ENCODE results near the gene VIPR2. TPM values are rescaled to one million over a fixed set of nuclear protein-coding genes. Genes with fewer than 3 reads are reported as not detected.

Gene VIPR2
- total RNA-seq, 1 donor from 2014 or later = not detected

DNA sequence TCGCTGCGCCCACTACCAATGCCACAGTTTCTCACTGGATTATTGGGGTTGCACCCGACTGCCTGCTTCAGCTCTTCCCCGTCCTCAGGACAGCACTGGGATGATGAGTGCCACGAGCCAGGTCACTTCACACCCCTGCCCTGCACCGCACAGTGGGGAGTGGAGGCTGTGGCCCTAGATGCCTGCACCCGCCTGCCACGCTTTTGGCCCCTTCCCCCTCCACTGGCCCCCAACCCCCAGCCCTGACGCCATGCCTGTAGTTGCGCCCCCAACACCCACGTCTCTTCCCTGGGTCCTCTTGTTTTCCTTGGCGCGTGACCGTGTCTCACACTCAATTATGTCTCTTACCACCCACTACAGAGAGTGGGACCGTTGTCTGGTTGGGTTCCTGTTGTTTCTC lies 134.3 kb downstream of the VIPR2 start:
- ATAC-seq (ENCODE audit: low read depth) = no peak

DNA sequence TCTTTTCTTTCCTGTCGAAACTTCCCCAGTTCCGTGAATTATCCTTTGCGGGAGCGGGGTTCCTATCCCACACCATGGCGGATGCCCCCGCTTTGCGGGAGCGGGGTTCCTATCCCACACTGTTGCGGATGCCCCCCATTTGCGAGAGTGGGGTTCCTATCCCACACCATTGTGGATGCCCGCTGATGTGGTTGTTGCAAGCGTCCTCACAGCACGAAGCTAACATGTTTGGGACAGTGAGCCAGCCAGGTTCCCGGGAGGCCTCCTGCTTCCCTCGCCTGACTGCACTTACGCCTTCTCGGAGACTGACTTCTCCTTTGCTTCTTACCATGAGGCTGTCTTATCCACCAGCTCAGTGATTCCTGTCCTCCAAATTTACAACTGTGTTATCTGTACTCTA lies 134.7 kb downstream of the VIPR2 start:
- DNase-seq = no peak
- Mint-ChIP-seq H3K9me3 (no peaks in the 10 kb centered on the region), H3K4me3 (no peak overlapping the region), H3K36me3 (ENCODE audit: low read depth) (no peaks in the 10 kb centered on the region), H3K27me3 (no peaks in the 10 kb centered on the region), H3K4me1 (no peaks in the 10 kb centered on the region), H3K27ac (no peak overlapping the region)
- CTCF ChIA-PET = no interaction called here
- TF ChIP-seq, protein P1, sequence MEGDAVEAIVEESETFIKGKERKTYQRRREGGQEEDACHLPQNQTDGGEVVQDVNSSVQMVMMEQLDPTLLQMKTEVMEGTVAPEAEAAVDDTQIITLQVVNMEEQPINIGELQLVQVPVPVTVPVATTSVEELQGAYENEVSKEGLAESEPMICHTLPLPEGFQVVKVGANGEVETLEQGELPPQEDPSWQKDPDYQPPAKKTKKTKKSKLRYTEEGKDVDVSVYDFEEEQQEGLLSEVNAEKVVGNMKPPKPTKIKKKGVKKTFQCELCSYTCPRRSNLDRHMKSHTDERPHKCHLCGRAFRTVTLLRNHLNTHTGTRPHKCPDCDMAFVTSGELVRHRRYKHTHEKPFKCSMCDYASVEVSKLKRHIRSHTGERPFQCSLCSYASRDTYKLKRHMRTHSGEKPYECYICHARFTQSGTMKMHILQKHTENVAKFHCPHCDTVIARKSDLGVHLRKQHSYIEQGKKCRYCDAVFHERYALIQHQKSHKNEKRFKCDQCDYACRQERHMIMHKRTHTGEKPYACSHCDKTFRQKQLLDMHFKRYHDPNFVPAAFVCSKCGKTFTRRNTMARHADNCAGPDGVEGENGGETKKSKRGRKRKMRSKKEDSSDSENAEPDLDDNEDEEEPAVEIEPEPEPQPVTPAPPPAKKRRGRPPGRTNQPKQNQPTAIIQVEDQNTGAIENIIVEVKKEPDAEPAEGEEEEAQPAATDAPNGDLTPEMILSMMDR (IDR thresholded peaks at IDR 0.05) = no peak
- POLR2A ChIA-PET = no interaction called here
- ATAC-seq (ENCODE audit: low read depth) = no peak
- intact Hi-C loops (cut with micrococcal nuclease) = no loop called here

More for the DNA sequence above, 134.3 kb downstream of the VIPR2 start:
- Mint-ChIP-seq H3K4me1 (no peaks in the 10 kb centered on the region), H3K4me3 (no peak overlapping the region), H3K27me3 (no peaks in the 10 kb centered on the region), H3K36me3 (ENCODE audit: low read depth) (no peaks in the 10 kb centered on the region), H3K9me3 (no peaks in the 10 kb centered on the region), H3K27ac (no peak overlapping the region)
- ChIA-PET POLR2A (no interaction called here), CTCF (no interaction called here)
- DNase-seq = no peak
- TF ChIP-seq, protein P1 (IDR thresholded peaks at IDR 0.05) = no peak
- intact Hi-C loops (cut with micrococcal nuclease) = no loop called here

- no peak overlapping the region for H3K4me3 Mint-ChIP-seq
Measured at GRCh38 chr7:159008417-159008816, 136.2 kb downstream of the VIPR2 start.

DNA sequence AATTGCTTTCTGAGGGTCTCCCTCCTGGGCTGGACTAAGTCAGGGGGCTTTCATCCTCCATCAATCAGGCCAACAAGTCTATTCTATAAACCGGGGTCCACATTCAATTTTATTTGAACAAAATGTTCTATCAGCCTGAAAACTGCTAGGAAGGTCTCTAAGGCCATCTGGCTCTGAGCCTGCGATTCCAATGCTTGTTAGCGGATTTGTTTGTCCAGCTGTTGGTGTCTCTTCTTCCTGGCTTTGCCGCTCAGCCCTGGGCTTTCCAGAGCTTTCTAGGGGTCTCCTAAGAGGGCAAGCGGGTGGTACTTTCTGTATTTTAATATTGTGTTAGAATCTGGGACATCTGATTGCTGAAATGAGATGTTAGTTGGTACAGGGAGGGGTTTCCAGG lies 136.7 kb downstream of the VIPR2 start:
- ATAC-seq (ENCODE audit: low read depth) (no peak), DNase-seq (no peak)
- intact Hi-C loops (cut with micrococcal nuclease) = no loop called here
- no peaks in the 10 kb centered on the region for H3K27me3 Mint-ChIP-seq
- H3K27ac Mint-ChIP-seq = no peak overlapping the region
- CTCF ChIA-PET = no interaction called here
- TF ChIP-seq, protein P1 (IDR thresholded peaks at IDR 0.05) = no peak
- H3K9me3 Mint-ChIP-seq = no peaks in the 10 kb centered on the region
- H3K4me3 Mint-ChIP-seq = no peak overlapping the region
- POLR2A ChIA-PET = no interaction called here
- no peaks in the 10 kb centered on the region for H3K4me1 Mint-ChIP-seq
- no peaks in the 10 kb centered on the region for H3K36me3 Mint-ChIP-seq (ENCODE audit: low read depth)

More at GRCh38 chr7:159008417-159008816, 136.2 kb downstream of the VIPR2 start:
- no peak overlapping the region for H3K27ac Mint-ChIP-seq
- ATAC-seq (ENCODE audit: low read depth) (no peak), DNase-seq (no peak)
- H3K4me1 Mint-ChIP-seq = no peaks in the 10 kb centered on the region
- intact Hi-C loops (cut with micrococcal nuclease) = no loop called here
- H3K36me3 Mint-ChIP-seq (ENCODE audit: low read depth) = no peaks in the 10 kb centered on the region
- TF ChIP-seq, protein P1 (IDR thresholded peaks at IDR 0.05) = no peak
- ChIA-PET CTCF (no interaction called here), POLR2A (no interaction called here)
- H3K9me3 Mint-ChIP-seq = no peaks in the 10 kb centered on the region
- no peaks in the 10 kb centered on the region for H3K27me3 Mint-ChIP-seq

- DNase-seq (no peak), ATAC-seq (ENCODE audit: low read depth) (no peak)
- TF ChIP-seq, protein P1 (IDR thresholded peaks at IDR 0.05) = no peak
- ChIA-PET CTCF (no interaction called here), POLR2A (no interaction called here)
- intact Hi-C loops (cut with micrococcal nuclease) = no loop called here
- H3K36me3 Mint-ChIP-seq (ENCODE audit: low read depth) = no peaks in the 10 kb centered on the region
- no peaks in the 10 kb centered on the region for H3K9me3 Mint-ChIP-seq
- no peak overlapping the region for H3K27ac Mint-ChIP-seq
- no peaks in the 10 kb centered on the region for H3K27me3 Mint-ChIP-seq
- no peak overlapping the region for H3K4me3 Mint-ChIP-seq
- no peaks in the 10 kb centered on the region for H3K4me1 Mint-ChIP-seq
Measured at GRCh38 chr7:159007364-159007995, 137.2 kb downstream of the VIPR2 start.
